GM18909 (cell line): Measurements from ENCODE around the gene PODNL1.

ENCODE experiments used
- ATAC-seq: cut with Tn5 transposase; IDR thresholded peaks from one replicate; pipeline ENCODE4 v1.9.1; 2021; ENCODE audit warnings: mild to moderate bottlenecking; ENCODE audit not compliant: unreplicated experiment, poor library complexity

PODNL1 gene

DNA sequence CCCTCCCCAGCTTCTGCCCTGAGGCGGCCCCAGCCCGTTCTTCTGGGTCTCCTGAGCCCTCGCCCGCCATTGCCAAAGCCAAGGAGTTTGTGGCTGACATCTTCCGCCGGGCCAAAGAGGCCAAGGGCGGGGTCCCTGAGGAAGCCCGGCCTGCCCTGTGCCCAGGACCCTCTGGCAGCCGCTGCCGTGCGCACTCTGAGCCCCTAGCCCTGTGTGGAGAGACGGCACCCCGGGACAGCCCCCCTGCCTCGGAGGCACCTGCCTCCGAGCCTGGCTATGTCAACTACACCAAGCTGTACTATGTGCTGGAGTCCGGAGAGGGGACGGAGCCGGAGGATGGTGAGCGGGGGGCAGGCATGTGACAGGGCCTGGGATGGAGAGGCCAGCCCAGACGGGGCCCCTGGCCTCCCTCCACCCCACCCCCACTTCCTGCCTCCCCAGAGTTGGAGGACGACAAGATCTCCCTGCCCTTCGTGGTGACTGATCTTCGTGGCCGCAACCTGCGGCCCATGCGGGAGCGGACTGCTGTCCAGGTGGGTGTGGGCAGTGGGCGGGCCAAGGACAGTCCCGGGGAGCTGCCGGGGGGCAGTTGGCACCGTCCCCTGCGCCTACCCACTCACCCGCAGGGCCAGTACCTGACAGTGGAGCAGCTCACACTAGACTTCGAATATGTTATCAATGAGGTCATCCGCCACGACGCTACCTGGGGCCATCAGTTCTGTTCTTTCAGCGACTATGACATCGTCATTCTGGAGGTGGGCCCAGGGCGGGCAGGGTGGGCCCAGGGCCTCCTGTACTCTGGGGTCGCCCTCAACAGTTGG is 21.1 kb upstream of the PODNL1 start:
- no peak for ATAC-seq

DNA sequence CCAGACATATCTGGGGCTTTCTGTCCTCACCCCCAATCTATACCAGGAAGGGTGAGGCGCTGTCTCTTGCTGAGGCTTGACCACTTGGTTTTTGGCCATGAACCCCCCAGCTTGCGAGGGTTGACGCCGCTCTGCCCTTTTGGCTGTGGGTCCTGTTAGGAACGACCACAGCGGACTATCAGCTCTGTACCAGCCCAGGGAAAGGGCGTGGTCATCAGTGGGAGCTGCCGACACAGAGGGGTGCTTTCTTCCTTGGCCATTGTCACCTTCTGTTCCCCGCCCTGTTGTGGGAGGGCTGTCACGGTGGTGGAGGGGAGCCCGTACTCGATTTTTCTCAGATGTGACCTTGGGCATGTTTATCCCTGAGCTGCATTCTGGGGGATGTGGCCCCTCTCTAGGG is 19.8 kb upstream of the PODNL1 start:
- ATAC-seq: no peak

GRCh38 chr19:13957051-13957450 is 18.8 kb upstream of the PODNL1 start:
- ATAC-seq: no peak

GRCh38 chr19:13956365-13956744 is 18.1 kb upstream of the PODNL1 start:
- ATAC-seq: no peak

GRCh38 chr19:13955662-13956364 is 17.6 kb upstream of the PODNL1 start:
- no peak for ATAC-seq

GRCh38 chr19:13954185-13954584 is 16.0 kb upstream of the PODNL1 start:
- ATAC-seq: no peak

- ATAC-seq: no peak
Observed at GRCh38 chr19:13952931-13953531, 14.8 kb upstream of the PODNL1 start.

- peak; percentile 97 for ATAC-seq
Observed at GRCh38 chr19:13952154-13952930, 14.1 kb upstream of the PODNL1 start, which contains the start of gene DCAF15. DCAF15 (plus strand) TSS chr19:13952509; CDS start chr19:13952513, 4 bp downstream.

GRCh38 chr19:13951799-13952153 is 13.6 kb upstream of the PODNL1 start:
- ATAC-seq: peak; percentile 4

- no peak for ATAC-seq
Observed at GRCh38 chr19:13951043-13951442, 12.8 kb upstream of the PODNL1 start.

- no peak for ATAC-seq
Observed at GRCh38 chr19:13946414-13946813, 8.2 kb upstream of the PODNL1 start.

DNA sequence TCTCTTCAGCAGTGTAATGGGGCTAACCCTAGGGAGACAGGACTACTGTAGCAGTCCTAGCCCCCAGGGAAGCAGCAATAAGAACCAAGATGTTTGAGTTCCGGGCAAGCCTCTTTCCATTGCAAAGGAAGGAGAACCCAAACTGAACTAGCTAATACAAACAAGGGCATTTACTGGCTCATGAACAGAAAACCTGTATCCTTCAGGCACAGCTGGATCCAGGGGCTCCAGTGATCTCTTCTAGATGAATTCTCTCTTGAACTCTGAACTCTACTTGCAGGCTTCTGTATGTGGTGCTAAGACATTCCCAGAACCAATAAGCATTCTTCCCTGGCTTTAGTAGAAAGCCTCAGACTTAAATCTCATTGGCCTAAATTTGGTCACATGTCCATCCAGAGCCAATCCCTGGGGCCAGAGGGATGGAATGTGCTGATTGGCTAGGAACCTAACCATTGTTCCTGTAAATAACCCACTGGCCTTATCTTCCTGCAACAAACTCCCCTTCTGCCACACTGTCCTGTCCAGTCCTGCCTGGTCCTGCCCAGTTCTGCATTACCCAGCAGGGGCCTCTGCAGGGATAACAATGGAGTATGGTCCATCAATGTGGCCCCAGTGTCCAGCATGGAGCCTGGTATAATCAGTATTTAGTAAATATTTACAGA is 3.9 kb upstream of the PODNL1 start:
- ATAC-seq: no peak

DNA sequence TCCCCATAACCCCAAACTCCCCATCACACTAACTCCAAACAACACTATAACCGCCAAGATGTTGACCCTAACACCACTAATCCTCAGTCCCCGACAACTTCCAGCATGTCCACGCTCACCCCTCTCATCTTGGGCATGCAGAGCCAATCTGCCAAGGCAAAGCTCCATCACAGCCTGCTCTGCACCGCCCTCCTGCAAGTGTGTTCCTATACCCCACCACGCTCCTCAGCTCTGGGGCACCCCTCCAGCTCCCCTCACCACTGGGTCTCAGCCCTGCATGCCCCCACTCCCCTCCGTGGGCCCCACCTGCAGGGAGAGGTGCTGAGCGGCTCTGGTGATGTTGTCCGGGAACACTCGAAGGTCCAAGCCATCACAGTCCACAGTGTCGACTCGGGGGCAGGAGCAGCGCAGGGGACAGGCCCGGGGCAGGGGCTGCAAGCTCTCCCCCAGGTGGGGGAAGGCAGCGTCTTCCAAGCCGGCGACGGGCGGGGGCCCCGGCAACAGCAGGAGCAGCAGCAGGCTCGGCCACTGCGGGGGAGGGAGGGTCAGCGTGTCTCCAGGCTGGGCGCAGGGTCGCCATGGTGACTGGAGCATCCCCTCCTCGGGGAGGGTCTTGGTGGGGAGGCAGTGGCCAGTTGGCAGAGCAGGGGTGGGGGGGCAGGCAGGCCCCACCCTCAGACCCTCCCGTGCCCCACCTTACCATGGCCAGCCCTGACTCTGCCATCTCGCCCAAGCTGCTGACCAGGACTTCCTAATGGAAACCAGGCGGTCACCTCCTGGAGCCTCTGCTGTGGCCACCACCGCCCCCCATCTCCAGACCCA is 527 bp downstream of the PODNL1 start:
- no peak for ATAC-seq

DNA sequence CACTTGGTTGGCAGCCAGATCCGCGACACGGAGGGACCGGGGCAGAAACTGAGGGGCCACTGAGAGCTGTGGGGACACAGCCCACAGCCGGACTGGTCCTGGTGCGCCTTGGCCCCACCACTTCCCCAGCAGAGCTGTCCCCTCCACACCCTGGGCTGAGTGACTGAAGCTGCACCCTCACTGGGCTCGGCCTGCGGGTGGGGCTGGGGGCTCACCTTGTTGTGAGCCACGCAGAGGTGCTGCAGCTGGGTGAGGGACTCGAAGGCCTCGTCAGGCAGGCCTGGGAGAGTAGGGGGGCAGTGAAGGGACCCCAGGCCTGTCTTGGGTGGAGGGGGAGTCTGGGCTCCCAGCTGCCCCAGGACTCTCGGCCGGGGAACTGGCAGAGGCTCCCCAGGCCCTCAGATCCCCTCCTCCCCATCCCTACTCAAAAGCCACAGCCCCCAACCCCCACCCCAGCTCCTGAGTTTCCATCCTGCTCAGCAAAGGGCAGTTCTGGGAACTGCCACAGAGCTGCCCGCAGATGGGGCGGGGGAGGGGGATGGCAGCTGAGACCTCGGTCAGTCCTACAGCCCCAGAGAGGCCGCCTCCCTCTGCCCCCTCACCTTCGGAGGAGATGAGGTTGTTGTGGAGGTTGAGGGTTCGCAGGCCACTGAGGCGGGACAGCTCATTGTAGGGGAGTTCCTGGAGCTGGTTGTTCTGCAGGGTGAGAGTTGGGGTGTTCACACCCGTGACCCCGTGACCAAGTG is 2.3 kb downstream of the PODNL1 start:
- ATAC-seq: no peak

GRCh38 chr19:13934785-13935109 is 3.5 kb downstream of the PODNL1 start:
- ATAC-seq: no peak

- no peak for ATAC-seq
Observed at GRCh38 chr19:13932911-13933393, 5.3 kb downstream of the PODNL1 start.

GRCh38 chr19:13932149-13932637 is 6.0 kb downstream of the PODNL1 start:
- no peak for ATAC-seq

GRCh38 chr19:13931391-13932148 is 6.6 kb downstream of the PODNL1 start:
- no peak for ATAC-seq
